SK-N-SH treated with all-trans-retinoic acid at 6 μM for 48 hours (cell line): ENCODE data around the gene ZDHHC11B.
"Not testable (repeated sequence)": the region's sequence is repeated elsewhere in the genome, so short reads cannot be mapped to it uniquely, and the experiment has no call there.

ENCODE experiments used
- ARNTL ChIP-seq: fragments of 450-650 bp; formaldehyde crosslinking; IDR thresholded peaks from 2 replicates; pipeline ENCODE4 v1.5.0; 2020; ENCODE audit warnings: low read depth, mild to moderate bottlenecking, moderate library complexity, borderline replicate concordance
- BACH2 ChIP-seq: fragments of 250-450 bp; sonication (Bioruptor Pico); IDR thresholded peaks from 2 replicates; pipeline ENCODE4 v1.9.0; 2021; ENCODE audit warnings: mild to moderate bottlenecking, borderline replicate concordance
- CSRNP3 ChIP-seq: fragments of 250-450 bp; sonication (Bioruptor Pico); IDR thresholded peaks from 2 replicates; pipeline ENCODE4 v1.5.1; 2021; ENCODE audit warnings: mild to moderate bottlenecking, moderate library complexity
- OSR1 ChIP-seq: fragments of 250-450 bp; sonication (Bioruptor Pico); IDR thresholded peaks from 2 replicates; pipeline ENCODE4 v1.8.0; 2022; ENCODE audit warnings: moderate library complexity, mild to moderate bottlenecking, inconsistent platforms
- POU6F1 ChIP-seq: fragments of 250-450 bp; sonication (Bioruptor Pico); IDR thresholded peaks from 2 replicates; pipeline ENCODE4 v1.8.0; 2021; ENCODE audit warnings: low read depth, mild to moderate bottlenecking, moderate library complexity, borderline replicate concordance
- RARB ChIP-seq: fragments of 250-450 bp; sonication (Bioruptor Pico); IDR thresholded peaks from 2 replicates; pipeline ENCODE4 v1.8.0; 2021; ENCODE audit warnings: mild to moderate bottlenecking, moderate library complexity
- SNAI2 ChIP-seq: fragments of 250-450 bp; sonication (Bioruptor Pico); IDR thresholded peaks from 2 replicates; pipeline ENCODE4 v1.5.0; 2020; ENCODE audit warnings: mild to moderate bottlenecking, moderate library complexity
- TCF4 ChIP-seq: fragments of 250-450 bp; sonication (Bioruptor Pico); IDR thresholded peaks from 2 replicates; pipeline ENCODE4 v1.8.0; 2021; ENCODE audit warnings: mild to moderate bottlenecking, moderate library complexity, borderline replicate concordance
- ZFP30 ChIP-seq: fragments of 450-650 bp; formaldehyde crosslinking; IDR thresholded peaks from 2 replicates; pipeline ENCODE4 v1.5.0; 2022; ENCODE audit warnings: mild to moderate bottlenecking, moderate library complexity
- ZNF70 ChIP-seq: fragments of 450-650 bp; formaldehyde crosslinking; IDR thresholded peaks from 2 replicates; pipeline ENCODE4 v1.5.0; 2020; ENCODE audit warnings: mild to moderate bottlenecking, moderate library complexity
- TF ChIP-seq, protein P1 (sequence below): fragments of 250-450 bp; sonication (Bioruptor Pico); IDR thresholded peaks from 2 replicates; pipeline ENCODE4 v1.5.1; 2020; ENCODE audit warnings: low read depth, mild to moderate bottlenecking, moderate library complexity

DNA sequence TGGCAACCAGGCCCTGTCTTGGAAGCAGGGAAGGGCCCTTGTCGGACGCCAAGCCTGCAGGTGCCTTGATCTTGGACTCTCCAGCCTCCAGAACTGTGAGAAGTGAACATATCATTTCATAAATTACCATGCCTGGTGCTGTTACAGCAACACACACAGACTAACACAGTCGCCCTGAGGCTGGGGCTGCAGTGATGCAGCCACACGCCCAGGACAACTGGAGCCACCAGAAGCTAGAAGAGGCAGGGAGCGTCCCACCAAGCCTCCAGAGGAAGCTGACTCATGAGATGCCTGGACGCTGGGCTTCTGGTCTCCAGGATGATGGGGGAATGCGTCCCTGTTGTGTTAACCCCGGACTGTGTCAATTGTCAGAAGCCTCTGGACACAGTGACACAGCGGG lies 5.6 kb downstream of the ZDHHC11B start:
- TF ChIP-seq ZNF70 (CRISPR knock-in tag); POU6F1 (CRISPR knock-in tag); ARNTL (CRISPR knock-in tag); SNAI2; CSRNP3 (CRISPR knock-in tag); BACH2 (CRISPR knock-in tag); RARB; ZFP30 (CRISPR knock-in tag); TCF4; OSR1 (CRISPR knock-in tag): not testable (repeated sequence)
- TF ChIP-seq, protein P1, sequence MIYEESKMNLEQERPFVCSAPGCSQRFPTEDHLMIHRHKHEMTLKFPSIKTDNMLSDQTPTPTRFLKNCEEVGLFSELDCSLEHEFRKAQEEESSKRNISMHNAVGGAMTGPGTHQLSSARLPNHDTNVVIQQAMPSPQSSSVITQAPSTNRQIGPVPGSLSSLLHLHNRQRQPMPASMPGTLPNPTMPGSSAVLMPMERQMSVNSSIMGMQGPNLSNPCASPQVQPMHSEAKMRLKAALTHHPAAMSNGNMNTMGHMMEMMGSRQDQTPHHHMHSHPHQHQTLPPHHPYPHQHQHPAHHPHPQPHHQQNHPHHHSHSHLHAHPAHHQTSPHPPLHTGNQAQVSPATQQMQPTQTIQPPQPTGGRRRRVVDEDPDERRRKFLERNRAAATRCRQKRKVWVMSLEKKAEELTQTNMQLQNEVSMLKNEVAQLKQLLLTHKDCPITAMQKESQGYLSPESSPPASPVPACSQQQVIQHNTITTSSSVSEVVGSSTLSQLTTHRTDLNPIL (CRISPR knock-in tag) = not testable (repeated sequence)
